ENCODE data around the gene SCAMP4.

DNA sequence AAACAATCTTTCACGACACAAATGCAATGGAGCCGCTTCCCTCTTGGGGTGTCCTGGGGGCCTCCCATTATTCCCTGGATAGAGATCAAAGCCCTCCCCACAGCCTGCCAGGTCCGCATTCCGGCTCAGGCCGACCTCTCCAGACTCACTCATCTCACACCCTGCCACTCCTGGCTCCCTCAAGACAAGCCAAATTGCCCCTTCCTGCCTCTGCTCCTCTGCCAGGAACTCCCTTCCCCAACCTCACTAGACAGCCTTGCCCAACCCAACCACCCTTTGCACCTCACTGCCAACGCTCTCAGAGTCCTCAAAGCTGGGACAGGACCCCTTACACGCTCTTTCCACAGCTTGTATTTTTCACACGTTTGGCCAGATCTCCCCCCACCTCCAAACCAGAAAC lies 21.4 kb upstream of the SCAMP4 start:
- TF ChIP-seq, protein P1, sequence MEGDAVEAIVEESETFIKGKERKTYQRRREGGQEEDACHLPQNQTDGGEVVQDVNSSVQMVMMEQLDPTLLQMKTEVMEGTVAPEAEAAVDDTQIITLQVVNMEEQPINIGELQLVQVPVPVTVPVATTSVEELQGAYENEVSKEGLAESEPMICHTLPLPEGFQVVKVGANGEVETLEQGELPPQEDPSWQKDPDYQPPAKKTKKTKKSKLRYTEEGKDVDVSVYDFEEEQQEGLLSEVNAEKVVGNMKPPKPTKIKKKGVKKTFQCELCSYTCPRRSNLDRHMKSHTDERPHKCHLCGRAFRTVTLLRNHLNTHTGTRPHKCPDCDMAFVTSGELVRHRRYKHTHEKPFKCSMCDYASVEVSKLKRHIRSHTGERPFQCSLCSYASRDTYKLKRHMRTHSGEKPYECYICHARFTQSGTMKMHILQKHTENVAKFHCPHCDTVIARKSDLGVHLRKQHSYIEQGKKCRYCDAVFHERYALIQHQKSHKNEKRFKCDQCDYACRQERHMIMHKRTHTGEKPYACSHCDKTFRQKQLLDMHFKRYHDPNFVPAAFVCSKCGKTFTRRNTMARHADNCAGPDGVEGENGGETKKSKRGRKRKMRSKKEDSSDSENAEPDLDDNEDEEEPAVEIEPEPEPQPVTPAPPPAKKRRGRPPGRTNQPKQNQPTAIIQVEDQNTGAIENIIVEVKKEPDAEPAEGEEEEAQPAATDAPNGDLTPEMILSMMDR (conservative IDR thresholded peaks at IDR 0.05; ENCODE audit: low read depth in 2 of 2): no peak
- no peak for TF ChIP-seq EZH2phosphoT487 (IDR thresholded peaks at IDR 0.05; ENCODE audit: unreplicated experiment)
- TF ChIP-seq EZH2 (IDR thresholded peaks at IDR 0.05; ENCODE audit: low read depth, unreplicated experiment): no peak
- TF ChIP-seq POLR2AphosphoS5 (IDR thresholded peaks at IDR 0.05; ENCODE audit: low read depth): no peak
- no peak for TF ChIP-seq CREB1 (CRISPR knock-in tag; IDR thresholded peaks at IDR 0.05; ENCODE audit: low read depth)
- no peak for TF ChIP-seq REST (IDR thresholded peaks at IDR 0.05; ENCODE audit: unreplicated experiment)
- TF ChIP-seq STAT1 (IDR thresholded peaks at IDR 0.05; ENCODE audit: unreplicated experiment): no peak
- TF ChIP-seq ETS1 (IDR thresholded peaks at IDR 0.05): no peak
- TF ChIP-seq, protein P2, sequence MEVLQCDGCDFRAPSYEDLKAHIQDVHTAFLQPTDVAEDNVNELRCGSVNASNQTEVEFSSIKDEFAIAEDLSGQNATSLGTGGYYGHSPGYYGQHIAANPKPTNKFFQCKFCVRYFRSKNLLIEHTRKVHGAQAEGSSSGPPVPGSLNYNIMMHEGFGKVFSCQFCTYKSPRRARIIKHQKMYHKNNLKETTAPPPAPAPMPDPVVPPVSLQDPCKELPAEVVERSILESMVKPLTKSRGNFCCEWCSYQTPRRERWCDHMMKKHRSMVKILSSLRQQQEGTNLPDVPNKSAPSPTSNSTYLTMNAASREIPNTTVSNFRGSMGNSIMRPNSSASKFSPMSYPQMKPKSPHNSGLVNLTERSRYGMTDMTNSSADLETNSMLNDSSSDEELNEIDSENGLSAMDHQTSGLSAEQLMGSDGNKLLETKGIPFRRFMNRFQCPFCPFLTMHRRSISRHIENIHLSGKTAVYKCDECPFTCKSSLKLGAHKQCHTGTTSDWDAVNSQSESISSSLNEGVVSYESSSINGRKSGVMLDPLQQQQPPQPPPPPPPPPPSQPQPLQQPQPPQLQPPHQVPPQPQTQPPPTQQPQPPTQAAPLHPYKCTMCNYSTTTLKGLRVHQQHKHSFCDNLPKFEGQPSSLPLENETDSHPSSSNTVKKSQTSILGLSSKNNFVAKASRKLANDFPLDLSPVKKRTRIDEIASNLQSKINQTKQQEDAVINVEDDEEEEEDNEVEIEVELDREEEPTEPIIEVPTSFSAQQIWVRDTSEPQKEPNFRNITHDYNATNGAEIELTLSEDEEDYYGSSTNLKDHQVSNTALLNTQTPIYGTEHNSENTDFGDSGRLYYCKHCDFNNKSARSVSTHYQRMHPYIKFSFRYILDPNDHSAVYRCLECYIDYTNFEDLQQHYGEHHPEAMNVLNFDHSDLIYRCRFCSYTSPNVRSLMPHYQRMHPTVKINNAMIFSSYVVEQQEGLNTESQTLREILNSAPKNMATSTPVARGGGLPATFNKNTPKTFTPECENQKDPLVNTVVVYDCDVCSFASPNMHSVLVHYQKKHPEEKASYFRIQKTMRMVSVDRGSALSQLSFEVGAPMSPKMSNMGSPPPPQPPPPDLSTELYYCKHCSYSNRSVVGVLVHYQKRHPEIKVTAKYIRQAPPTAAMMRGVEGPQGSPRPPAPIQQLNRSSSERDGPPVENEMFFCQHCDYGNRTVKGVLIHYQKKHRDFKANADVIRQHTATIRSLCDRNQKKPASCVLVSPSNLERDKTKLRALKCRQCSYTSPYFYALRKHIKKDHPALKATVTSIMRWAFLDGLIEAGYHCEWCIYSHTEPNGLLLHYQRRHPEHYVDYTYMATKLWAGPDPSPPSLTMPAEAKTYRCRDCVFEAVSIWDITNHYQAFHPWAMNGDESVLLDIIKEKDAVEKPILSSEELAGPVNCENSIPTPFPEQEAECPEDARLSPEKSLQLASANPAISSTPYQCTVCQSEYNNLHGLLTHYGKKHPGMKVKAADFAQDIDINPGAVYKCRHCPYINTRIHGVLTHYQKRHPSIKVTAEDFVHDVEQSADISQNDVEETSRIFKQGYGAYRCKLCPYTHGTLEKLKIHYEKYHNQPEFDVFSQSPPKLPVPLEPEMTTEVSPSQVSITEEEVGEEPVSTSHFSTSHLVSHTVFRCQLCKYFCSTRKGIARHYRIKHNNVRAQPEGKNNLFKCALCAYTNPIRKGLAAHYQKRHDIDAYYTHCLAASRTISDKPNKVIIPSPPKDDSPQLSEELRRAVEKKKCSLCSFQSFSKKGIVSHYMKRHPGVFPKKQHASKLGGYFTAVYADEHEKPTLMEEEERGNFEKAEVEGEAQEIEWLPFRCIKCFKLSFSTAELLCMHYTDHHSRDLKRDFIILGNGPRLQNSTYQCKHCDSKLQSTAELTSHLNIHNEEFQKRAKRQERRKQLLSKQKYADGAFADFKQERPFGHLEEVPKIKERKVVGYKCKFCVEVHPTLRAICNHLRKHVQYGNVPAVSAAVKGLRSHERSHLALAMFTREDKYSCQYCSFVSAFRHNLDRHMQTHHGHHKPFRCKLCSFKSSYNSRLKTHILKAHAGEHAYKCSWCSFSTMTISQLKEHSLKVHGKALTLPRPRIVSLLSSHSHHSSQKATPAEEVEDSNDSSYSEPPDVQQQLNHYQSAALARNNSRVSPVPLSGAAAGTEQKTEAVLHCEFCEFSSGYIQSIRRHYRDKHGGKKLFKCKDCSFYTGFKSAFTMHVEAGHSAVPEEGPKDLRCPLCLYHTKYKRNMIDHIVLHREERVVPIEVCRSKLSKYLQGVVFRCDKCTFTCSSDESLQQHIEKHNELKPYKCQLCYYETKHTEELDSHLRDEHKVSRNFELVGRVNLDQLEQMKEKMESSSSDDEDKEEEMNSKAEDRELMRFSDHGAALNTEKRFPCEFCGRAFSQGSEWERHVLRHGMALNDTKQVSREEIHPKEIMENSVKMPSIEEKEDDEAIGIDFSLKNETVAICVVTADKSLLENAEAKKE (CRISPR knock-in tag; IDR thresholded peaks at IDR 0.05): no peak
- TF ChIP-seq NANOG (IDR thresholded peaks at IDR 0.05; ENCODE audit: borderline replicate concordance): no peak

Measured in GM23338 (cell line).